PFSK-1 (cell line): Measurements from ENCODE around the gene FOCAD.

Source experiments
- FOXP2 ChIP-seq: optimal IDR thresholded peaks from 2 replicates; pipeline ENCODE3; 2011; ENCODE audit warnings: borderline replicate concordance, control low read depth, inconsistent platforms; ENCODE audit not compliant: insufficient read depth; ENCODE audit errors: extremely low read length, extremely low read depth
- POLR2AphosphoS5 ChIP-seq: IDR thresholded peaks from 2 replicates; pipeline ENCODE4 v1.6.1; 2012; ENCODE audit warnings: low read depth, mild to moderate bottlenecking, control low read depth, low read length, moderate library complexity
- REST ChIP-seq, 2 experiments: IDR thresholded peaks; 2 replicates each; pipeline versions ENCODE4 v1.6.1 to v1.8.0; 2011 to 2012; ENCODE audit warnings: low read depth in 2 of 2, low read length in 2 of 2, control low read depth in 1 of 2, inconsistent platforms in 1 of 2, mild to moderate bottlenecking in 1 of 2, moderate library complexity in 1 of 2; ENCODE audit not compliant: insufficient read depth in 1 of 2
- SIN3A ChIP-seq: IDR thresholded peaks from 2 replicates; pipeline ENCODE4 v1.6.1; 2012; ENCODE audit warnings: mild to moderate bottlenecking, low read length, moderate library complexity, borderline replicate concordance; ENCODE audit not compliant: insufficient read depth
- TAF1 ChIP-seq: IDR thresholded peaks from 2 replicates; pipeline ENCODE4 v1.6.1; 2012; ENCODE audit warnings: low read length, control low read depth, borderline replicate concordance; ENCODE audit not compliant: insufficient read depth

Gene FOCAD

DNA sequence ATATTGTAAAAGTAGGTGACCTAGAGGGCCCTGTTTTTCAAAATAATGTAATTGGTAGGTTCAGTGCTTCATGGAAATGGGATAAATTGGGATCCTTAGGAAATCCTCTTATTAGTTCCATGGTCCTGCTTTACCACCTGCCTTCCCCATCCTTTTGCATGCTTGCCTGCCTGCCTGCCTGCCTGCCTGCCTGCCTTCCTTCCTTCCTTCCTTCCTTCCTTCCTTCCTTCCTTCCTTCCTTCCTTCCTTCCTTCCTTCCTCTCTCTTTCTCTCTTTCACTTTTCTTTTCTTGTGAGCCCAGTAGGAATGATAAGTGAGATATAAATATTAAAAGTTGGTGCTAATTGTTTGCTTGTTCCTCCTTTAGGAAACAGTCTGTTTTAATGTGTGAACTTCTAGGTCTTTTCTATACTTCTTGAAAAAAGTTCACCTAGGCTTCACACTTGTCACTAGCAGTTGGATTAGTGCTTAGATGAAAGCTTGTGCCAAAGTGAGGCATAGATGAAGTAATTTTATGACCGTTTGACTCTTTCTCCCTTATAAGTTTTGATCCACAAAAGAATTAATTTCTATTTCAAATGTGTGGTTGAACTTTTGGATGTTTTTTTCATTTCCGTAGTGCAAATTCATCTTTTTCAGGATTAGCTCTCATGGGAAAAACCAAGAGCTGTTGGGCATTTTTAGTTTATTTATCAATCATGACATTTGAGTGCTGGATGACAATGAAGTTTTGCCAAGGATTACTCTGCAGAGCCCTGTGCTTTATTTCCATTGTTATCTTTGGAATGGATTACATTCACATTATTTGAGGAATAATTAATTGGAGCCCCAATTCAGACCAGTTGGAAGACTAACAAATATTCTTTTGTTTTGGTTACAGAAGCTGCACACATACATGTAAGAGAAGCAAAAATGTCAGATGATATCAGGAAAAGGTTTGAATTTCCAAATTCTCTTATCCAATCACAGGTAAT lies 30.7 kb downstream of the FOCAD start:
- TF ChIP-seq REST (IDR thresholded peaks at IDR 0.05; ENCODE audit: insufficient read depth in 1 of 2, low read depth in 2 of 2, low read length in 2 of 2) (no peak), FOXP2 (no peak)

- TF ChIP-seq SIN3A: no peak; the same call in 1 of the 2 replicates
Observed at GRCh38 chr9:20722221-20722620, 38.2 kb downstream of the FOCAD start.

GRCh38 chr9:20725675-20726074 lies 41.6 kb downstream of the FOCAD start:
- TF ChIP-seq REST (IDR thresholded peaks at IDR 0.05; ENCODE audit: insufficient read depth in 1 of 2, low read depth in 2 of 2, low read length in 2 of 2) (no peak), FOXP2 (no peak), TAF1 (no peak), SIN3A (no peak), POLR2AphosphoS5 (no peak)

GRCh38 chr9:20726144-20726543 lies 42.1 kb downstream of the FOCAD start:
- no peak for TF ChIP-seq POLR2AphosphoS5
- no peak for TF ChIP-seq SIN3A
- TF ChIP-seq REST (IDR thresholded peaks at IDR 0.05; ENCODE audit: insufficient read depth in 1 of 2, low read depth in 2 of 2, low read length in 2 of 2): no peak
- TF ChIP-seq TAF1: no peak
- no peak for TF ChIP-seq FOXP2

- no peak for TF ChIP-seq REST (IDR thresholded peaks at IDR 0.05; ENCODE audit: insufficient read depth in 1 of 2, low read depth in 2 of 2, low read length in 2 of 2)
- TF ChIP-seq TAF1: no peak
- TF ChIP-seq POLR2AphosphoS5: no peak
- no peak for TF ChIP-seq FOXP2
- TF ChIP-seq SIN3A: no peak
Observed at GRCh38 chr9:20728493-20729220, 44.6 kb downstream of the FOCAD start.
